Measurements from ENCODE around the gene GK. TPM values are rescaled to one million over a fixed set of nuclear protein-coding genes. Genes with fewer than 3 reads are reported as not detected.

GK gene
- total and polyA plus RNA-seq, 2 of the 8 experiments (the other 6 are each of a cell fraction or from before 2014, with no cell fraction given) = 2.9 to 11.2 TPM

GRCh38 chrX:30673127-30673796 lies 20.0 kb downstream of the GK start:
- WGBS, 2 experiments (ENCODE audit: extremely low coverage in 1 of 2, insufficient coverage in 1 of 2, insufficient read length in 1 of 2, insufficient replicate concordance in 2 of 2, low coverage in 1 of 2, low lambda C conversion rate in 2 of 2, missing lambda C conversion rate in 1 of 2) = 96% methylated on average over 4 of the region's 4 CpGs; no CpG with 5 or more reads in 1 of the 2 experiments
- H3K18ac ChIP-seq (ENCODE audit: extremely low read depth, low read length) = no peak overlapping the region
- H4K5ac ChIP-seq (ENCODE audit: insufficient read length, low read depth, low read length) = no peak overlapping the region
- H4K20me1 ChIP-seq (replicated peaks in 1 of 2; ENCODE audit: control insufficient read depth in 1 of 2, insufficient read depth in 2 of 2, low read length in 2 of 2) = no peaks in the 10 kb centered on the region
- no peaks in the 10 kb centered on the region for H3K23me2 ChIP-seq (ENCODE audit: low read depth, low read length)
- H3K36me3 ChIP-seq (ENCODE audit: control insufficient read depth in 2 of 4, insufficient read depth in 4 of 4, low read length in 3 of 4) = no peaks in the 10 kb centered on the region; a peak in 1 of 8 replicates
- no peak overlapping the region for H3K14ac ChIP-seq (ENCODE audit: insufficient read length)
- no peak overlapping the region for H2AK5ac ChIP-seq (ENCODE audit: low read depth, low read length)
- no peak overlapping the region for H2BK20ac ChIP-seq (ENCODE audit: low read length)
- no peak overlapping the region for H2BK15ac ChIP-seq (ENCODE audit: low read length)
- no peak overlapping the region for H2BK5ac ChIP-seq (ENCODE audit: low read depth, low read length)
- no peak overlapping the region for H3K56ac ChIP-seq (replicated peaks; ENCODE audit: insufficient read length, low read depth, low read length)
- no peak overlapping the region for H3K4ac ChIP-seq (replicated peaks; ENCODE audit: insufficient read length, low read depth, low read length)
- no peak overlapping the region for H3K4me3 ChIP-seq (ENCODE audit: extremely low read depth in 1 of 4, insufficient read depth in 2 of 4, low read depth in 3 of 4, low read length in 4 of 4)
- H3K9me3 ChIP-seq (ENCODE audit: insufficient read depth in 2 of 2, low read depth in 1 of 2, low read length in 1 of 2) = no peaks in the 10 kb centered on the region
- H4K91ac ChIP-seq (replicated peaks; ENCODE audit: insufficient read length, low read length) = no peak overlapping the region
- H3K79me1 ChIP-seq (ENCODE audit: low read depth, low read length) = no peaks in the 10 kb centered on the region
- no peak for FAIRE-seq
- H3K27me3 ChIP-seq (replicated peaks in 1 of 4; ENCODE audit: control insufficient read depth in 3 of 4, extremely low read depth in 1 of 4, insufficient read depth in 3 of 4, low read length in 3 of 4) = no peaks in the 10 kb centered on the region
- no peak overlapping the region for H2AFZ ChIP-seq (ENCODE audit: low read length)
- H3K23ac ChIP-seq (ENCODE audit: insufficient read length) = no peak overlapping the region
- no peak overlapping the region for H2BK120ac ChIP-seq (replicated peaks; ENCODE audit: low read depth, low read length)
- H2BK12ac ChIP-seq (ENCODE audit: low read depth, low read length) = no peak overlapping the region
- ChIA-PET CTCF (ENCODE audit: partially characterized antibody) (interaction anchor here (1.3 to 1.4 kb wide), 2 partner anchors 9 to 43 kb away, joined by 3 read pairs; no protein-coding TSS in a partner anchor), POLR2A (ENCODE audit: partially characterized antibody) (interaction anchor here (0.6 kb wide), 1 partner anchor 191 kb away, joined by 4 read pairs; no protein-coding TSS in a partner anchor)
- H3K4me2 ChIP-seq (ENCODE audit: insufficient read depth in 1 of 2, low read depth in 2 of 2, low read length in 2 of 2) = no peak overlapping the region
- no peak overlapping the region for H3K27ac ChIP-seq (ENCODE audit: low read depth, low read length)
- H3K9ac ChIP-seq (replicated peaks in 1 of 4; ENCODE audit: extremely low read depth in 1 of 4, low read depth in 3 of 4, low read length in 3 of 4) = no peak overlapping the region
- no peaks in the 10 kb centered on the region for H3K79me2 ChIP-seq (ENCODE audit: control insufficient read depth in 1 of 2, insufficient read depth in 2 of 2, low read length in 2 of 2)
- H3K4me1 ChIP-seq (replicated peaks in 1 of 4; ENCODE audit: control insufficient read depth in 3 of 4, insufficient read depth in 4 of 4, low read length in 3 of 4) = no peaks in the 10 kb centered on the region
- no peak for DNase-seq (ENCODE audit: low read depth in 1 of 2, low spot score in 2 of 2)
- H4K8ac ChIP-seq (ENCODE audit: extremely low read depth, insufficient read depth, low read length) = no peak overlapping the region
- TF ChIP-seq TCF12 (IDR thresholded peaks at IDR 0.05; ENCODE audit: low read depth, low read length) (no peak), YY1 (IDR thresholded peaks at IDR 0.05; ENCODE audit: low read depth, low read length) (no peak), CTBP2 (IDR thresholded peaks at IDR 0.05; ENCODE audit: borderline replicate concordance, insufficient read depth, insufficient read length, low read length) (no peak), ATF3 (IDR thresholded peaks at IDR 0.05; ENCODE audit: insufficient read depth, low read depth, low read length) (no peak), TAF1 (IDR thresholded peaks at IDR 0.05; ENCODE audit: low read depth, low read length) (no peak), POLR2A (IDR thresholded peaks at IDR 0.05; ENCODE audit: control extremely low read depth in 1 of 2, low read depth in 2 of 2, low read length in 2 of 2) (no peak), JUND (IDR thresholded peaks at IDR 0.05; ENCODE audit: low read length) (no peak), SP4 (IDR thresholded peaks at IDR 0.05; ENCODE audit: low read length) (no peak)
- TF ChIP-seq, protein P1, sequence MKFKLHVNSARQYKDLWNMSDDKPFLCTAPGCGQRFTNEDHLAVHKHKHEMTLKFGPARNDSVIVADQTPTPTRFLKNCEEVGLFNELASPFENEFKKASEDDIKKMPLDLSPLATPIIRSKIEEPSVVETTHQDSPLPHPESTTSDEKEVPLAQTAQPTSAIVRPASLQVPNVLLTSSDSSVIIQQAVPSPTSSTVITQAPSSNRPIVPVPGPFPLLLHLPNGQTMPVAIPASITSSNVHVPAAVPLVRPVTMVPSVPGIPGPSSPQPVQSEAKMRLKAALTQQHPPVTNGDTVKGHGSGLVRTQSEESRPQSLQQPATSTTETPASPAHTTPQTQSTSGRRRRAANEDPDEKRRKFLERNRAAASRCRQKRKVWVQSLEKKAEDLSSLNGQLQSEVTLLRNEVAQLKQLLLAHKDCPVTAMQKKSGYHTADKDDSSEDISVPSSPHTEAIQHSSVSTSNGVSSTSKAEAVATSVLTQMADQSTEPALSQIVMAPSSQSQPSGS (IDR thresholded peaks at IDR 0.05; ENCODE audit: low read length) = no peak

Data from H1 (cell line).